ENCODE results near the gene ADH1B. TPM values are rescaled to one million over a fixed set of nuclear protein-coding genes. Genes with fewer than 3 reads are reported as not detected.

Gene ADH1B
- polyA plus RNA-seq, 3 donors, result not detected

DNA sequence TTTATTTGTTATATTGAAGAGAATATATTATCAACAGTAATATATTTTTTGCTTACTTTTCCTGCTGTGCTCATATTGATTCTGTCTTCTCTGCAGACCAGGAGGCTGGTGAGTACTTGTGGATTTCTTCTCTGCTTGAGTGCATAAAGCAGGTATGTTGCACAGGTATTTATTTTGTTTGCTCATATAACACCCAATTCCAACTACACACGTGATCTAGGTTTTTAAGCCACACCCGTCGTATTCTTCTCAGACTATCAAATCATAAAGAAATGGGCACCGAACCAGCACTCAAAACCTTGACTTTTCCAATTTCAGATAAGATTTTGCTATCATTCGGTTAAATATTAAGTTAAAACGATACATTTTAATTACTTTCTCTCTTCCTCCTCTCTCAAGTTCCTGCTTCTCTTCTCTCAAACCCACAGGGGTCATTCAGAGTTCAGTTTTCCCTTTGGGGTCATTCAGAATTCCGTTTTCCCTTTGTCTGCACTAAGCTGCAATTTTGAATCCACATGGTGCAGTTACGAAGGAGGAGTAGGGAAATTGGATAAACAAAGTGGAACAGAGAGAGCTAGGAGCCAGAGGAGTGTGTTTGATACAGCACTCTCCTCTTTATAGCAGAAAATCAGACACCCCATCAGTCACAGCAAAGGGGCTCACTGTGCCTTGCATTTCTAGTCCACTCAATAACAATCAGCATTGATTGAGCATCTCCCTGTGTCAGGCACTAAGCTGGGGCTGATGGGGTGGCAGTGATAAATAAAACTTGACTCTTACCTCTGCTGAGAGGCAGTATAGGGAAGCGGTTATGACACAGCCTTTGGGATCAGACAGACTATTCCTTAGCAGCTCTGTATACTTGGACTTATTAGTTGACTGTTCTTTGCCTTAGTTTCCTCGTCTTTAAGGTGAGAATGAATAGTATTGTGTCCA, 31.7 kb upstream of the ADH1B start, which contains the start of gene ADH1C:
Gene ADH1C, minus strand, starts transcription at position 145 of the 936 bp plus-strand sequence. Its CDS starts 71 bp downstream, at position 74.
- no peak within 1 kb of the TSS for H3K4me2 ChIP-seq (replicated peaks; ENCODE audit: extremely low read depth, low read length, poor library complexity, severe bottlenecking)
- 86% methylated on average over 7 of the region's 10 CpGs for WGBS (ENCODE audit: insufficient coverage)
- H3K9ac ChIP-seq (ENCODE audit: insufficient read depth, low read length, poor library complexity, severe bottlenecking), result no peak within 1 kb of the TSS
- H3K27ac ChIP-seq (ENCODE audit: low read depth in 1 of 2, low read length in 2 of 2), result no peak within 1 kb of the TSS
- peak within 1 kb of the TSS in 2 of 7 donors; percentile 35 to 65 for H3K27ac Mint-ChIP-seq
- H3K36me3 Mint-ChIP-seq, result no peaks in the 10 kb centered on the region
- no peaks in the 10 kb centered on the region for H3K79me2 ChIP-seq (ENCODE audit: insufficient read depth, low read length)
- H3K9me3 Mint-ChIP-seq, result peaks cover 3 to 23% (median 18%) of the 10 kb centered on the region in 7 donors
- H3K4me1 Mint-ChIP-seq, result no peaks in the 10 kb centered on the region
- H3K4me3 ChIP-seq (replicated peaks in 1 of 3; ENCODE audit: low read depth in 2 of 3, low read length in 3 of 3), result no peak within 1 kb of the TSS
- H3K27me3 Mint-ChIP-seq (ENCODE audit: low read depth in 3 of 3), result peaks cover 0 to 3% (median 0%) of the 10 kb centered on the region in 3 donors
- no peak within 1 kb of the TSS for H3K4me3 Mint-ChIP-seq
- H3K4me1 ChIP-seq (ENCODE audit: control insufficient read depth in 1 of 2, insufficient read depth in 2 of 2, low read length in 2 of 2), result no peaks in the 10 kb centered on the region
- H4K20me1 ChIP-seq (ENCODE audit: insufficient read depth, low read length), result no peaks in the 10 kb centered on the region
- TF ChIP-seq, protein P1, sequence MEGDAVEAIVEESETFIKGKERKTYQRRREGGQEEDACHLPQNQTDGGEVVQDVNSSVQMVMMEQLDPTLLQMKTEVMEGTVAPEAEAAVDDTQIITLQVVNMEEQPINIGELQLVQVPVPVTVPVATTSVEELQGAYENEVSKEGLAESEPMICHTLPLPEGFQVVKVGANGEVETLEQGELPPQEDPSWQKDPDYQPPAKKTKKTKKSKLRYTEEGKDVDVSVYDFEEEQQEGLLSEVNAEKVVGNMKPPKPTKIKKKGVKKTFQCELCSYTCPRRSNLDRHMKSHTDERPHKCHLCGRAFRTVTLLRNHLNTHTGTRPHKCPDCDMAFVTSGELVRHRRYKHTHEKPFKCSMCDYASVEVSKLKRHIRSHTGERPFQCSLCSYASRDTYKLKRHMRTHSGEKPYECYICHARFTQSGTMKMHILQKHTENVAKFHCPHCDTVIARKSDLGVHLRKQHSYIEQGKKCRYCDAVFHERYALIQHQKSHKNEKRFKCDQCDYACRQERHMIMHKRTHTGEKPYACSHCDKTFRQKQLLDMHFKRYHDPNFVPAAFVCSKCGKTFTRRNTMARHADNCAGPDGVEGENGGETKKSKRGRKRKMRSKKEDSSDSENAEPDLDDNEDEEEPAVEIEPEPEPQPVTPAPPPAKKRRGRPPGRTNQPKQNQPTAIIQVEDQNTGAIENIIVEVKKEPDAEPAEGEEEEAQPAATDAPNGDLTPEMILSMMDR (IDR thresholded peaks at IDR 0.05), result no peak
- no peaks in the 10 kb centered on the region for H3K36me3 ChIP-seq (replicated peaks in 1 of 2; ENCODE audit: control insufficient read depth in 1 of 2, insufficient read depth in 2 of 2, low read length in 2 of 2)
- no peak for DNase-seq
- no peak within 1 kb of the TSS for H2AFZ ChIP-seq (ENCODE audit: insufficient read depth, low read depth, low read length, poor library complexity, severe bottlenecking)
- H3K27me3 ChIP-seq (ENCODE audit: control insufficient read depth in 2 of 2, insufficient read depth in 2 of 2, low read length in 2 of 2), result no peaks in the 10 kb centered on the region
- intact Hi-C loops (cut with micrococcal nuclease), result no loop called here
- H3K9me3 ChIP-seq (replicated peaks in 1 of 2; ENCODE audit: control insufficient read depth in 1 of 2, insufficient read depth in 1 of 2, low read length in 2 of 2), result peaks cover 0 to 12% of the 10 kb centered on the region in 2 donors

DNA sequence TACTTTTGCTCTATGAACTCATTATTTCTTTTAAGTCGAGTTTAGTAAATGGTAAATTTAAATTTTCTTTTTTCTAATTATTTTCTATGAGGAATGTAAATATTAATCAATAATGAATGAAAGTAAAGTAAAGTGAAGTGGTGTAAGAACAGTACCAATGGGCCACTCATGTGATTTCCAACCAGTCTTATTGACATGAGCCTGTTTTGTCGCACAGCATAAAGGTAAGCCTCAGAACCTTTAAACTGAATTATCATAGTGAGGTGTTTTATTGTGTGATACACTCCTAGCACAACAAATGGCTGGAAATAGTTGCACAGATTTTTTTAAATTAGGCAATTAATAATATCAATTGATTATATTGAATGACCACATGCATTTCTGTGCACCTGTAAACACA, 30.3 kb upstream of the ADH1B start:
- H3K79me2 ChIP-seq (ENCODE audit: insufficient read depth, low read length), result no peaks in the 10 kb centered on the region
- H3K9ac ChIP-seq (ENCODE audit: insufficient read depth, low read length, poor library complexity, severe bottlenecking), result no peak overlapping the region
- H3K36me3 Mint-ChIP-seq, result no peaks in the 10 kb centered on the region

More for the DNA sequence above, 30.3 kb upstream of the ADH1B start:
- Histone ChIP-seq H3K4me1 (ENCODE audit: control insufficient read depth in 1 of 2, insufficient read depth in 2 of 2, low read length in 2 of 2) (no peaks in the 10 kb centered on the region), H3K27me3 (ENCODE audit: control insufficient read depth in 2 of 2, insufficient read depth in 2 of 2, low read length in 2 of 2) (no peaks in the 10 kb centered on the region), H3K36me3 (replicated peaks in 1 of 2; ENCODE audit: control insufficient read depth in 1 of 2, insufficient read depth in 2 of 2, low read length in 2 of 2) (no peaks in the 10 kb centered on the region), H3K27ac (ENCODE audit: low read depth in 1 of 2, low read length in 2 of 2) (no peak overlapping the region), H3K4me3 (replicated peaks in 1 of 3; ENCODE audit: low read depth in 2 of 3, low read length in 3 of 3) (no peak overlapping the region), H2AFZ (ENCODE audit: insufficient read depth, low read depth, low read length, poor library complexity, severe bottlenecking) (no peak overlapping the region), H3K4me2 (replicated peaks; ENCODE audit: extremely low read depth, low read length, poor library complexity, severe bottlenecking) (no peak overlapping the region), H3K9me3 (replicated peaks in 1 of 2; ENCODE audit: control insufficient read depth in 1 of 2, insufficient read depth in 1 of 2, low read length in 2 of 2) (peaks cover 0 to 14% of the 10 kb centered on the region in 2 donors), H4K20me1 (ENCODE audit: insufficient read depth, low read length) (no peaks in the 10 kb centered on the region)
- no CpG with 5 or more reads among the region's 2 CpGs for WGBS (ENCODE audit: insufficient coverage)
- Mint-ChIP-seq H3K9me3 (peaks cover 3 to 23% (median 16%) of the 10 kb centered on the region in 7 donors), H3K27ac (no peak overlapping the region), H3K4me3 (no peak overlapping the region), H3K4me1 (no peaks in the 10 kb centered on the region), H3K27me3 (ENCODE audit: low read depth in 3 of 3) (peaks cover 0 to 3% (median 0%) of the 10 kb centered on the region in 3 donors)
- TF ChIP-seq, protein P1 (IDR thresholded peaks at IDR 0.05), result no peak
- intact Hi-C loops (cut with micrococcal nuclease), result no loop called here
- no peak for DNase-seq

All from CD14-positive monocyte (primary cell).